Measurements from ENCODE around the gene ADCYAP1R1. TPM values are rescaled to one million over a fixed set of nuclear protein-coding genes. Genes with fewer than 3 reads are reported as not detected.

The ADCYAP1R1 gene
- total RNA-seq, 1 donor from 2014 or later, result 4.8 TPM

- DNase-seq (no peak), ATAC-seq (ENCODE audit: poor library complexity) (no peak)
- intact Hi-C loops (cut with DNase I), result loop anchor here (10.0 kb wide), 1 partner anchor 65 kb away; the partner anchor contains the start of gene GHRHR
These were observed 22.7 kb upstream of the ADCYAP1R1 start for GRCh38 chr7:31029251-31030042.

- ATAC-seq (ENCODE audit: poor library complexity) (no peak), DNase-seq (no peak)
- intact Hi-C loops (cut with DNase I), result no loop called here
These were observed 18.3 kb upstream of the ADCYAP1R1 start for GRCh38 chr7:31033674-31034300.

- DNase-seq (no peak), ATAC-seq (ENCODE audit: poor library complexity) (no peak)
- intact Hi-C loops (cut with DNase I), result no loop called here
These were observed 15.2 kb upstream of the ADCYAP1R1 start for GRCh38 chr7:31036924-31037323.

GRCh38 chr7:31043051-31043471, 9.0 kb upstream of the ADCYAP1R1 start:
- no peak for ATAC-seq (ENCODE audit: poor library complexity)
- DNase-seq, result no peak
- intact Hi-C loops (cut with DNase I), result no loop called here

- DNase-seq, result no peak
- no peak for ATAC-seq (ENCODE audit: poor library complexity)
- intact Hi-C loops (cut with DNase I), result no loop called here
These were observed 7.6 kb upstream of the ADCYAP1R1 start for GRCh38 chr7:31044529-31044928.

GRCh38 chr7:31046723-31047122, 5.4 kb upstream of the ADCYAP1R1 start:
- intact Hi-C loops (cut with DNase I), result no loop called here
- no peak for ATAC-seq (ENCODE audit: poor library complexity)
- DNase-seq, result no peak

GRCh38 chr7:31047313-31048146, 4.6 kb upstream of the ADCYAP1R1 start:
- intact Hi-C loops (cut with DNase I), result no loop called here
- no peak for DNase-seq

GRCh38 chr7:31049005-31049765, 2.9 kb upstream of the ADCYAP1R1 start:
- intact Hi-C loops (cut with DNase I), result no loop called here
- DNase-seq (no peak), ATAC-seq (ENCODE audit: poor library complexity) (no peak)

More at GRCh38 chr7:31047313-31048146, 4.6 kb upstream of the ADCYAP1R1 start:
- no peak for ATAC-seq (ENCODE audit: poor library complexity)

- no peak for DNase-seq
- no peak for ATAC-seq (ENCODE audit: poor library complexity)
- intact Hi-C loops (cut with DNase I), result no loop called here
These were observed 356 bp downstream of the ADCYAP1R1 start for GRCh38 chr7:31052487-31052840.

- DNase-seq (no peak), ATAC-seq (ENCODE audit: poor library complexity) (no peak)
- intact Hi-C loops (cut with DNase I), result no loop called here
These were observed 913 bp downstream of the ADCYAP1R1 start for GRCh38 chr7:31052841-31053601.

- ATAC-seq (ENCODE audit: poor library complexity) (no peak), DNase-seq (no peak)
- intact Hi-C loops (cut with DNase I), result no loop called here
These were observed 1.9 kb downstream of the ADCYAP1R1 start for GRCh38 chr7:31053986-31054385.

- no peak for DNase-seq
- ATAC-seq (ENCODE audit: poor library complexity), result no peak
- intact Hi-C loops (cut with DNase I), result no loop called here
These were observed 2.6 kb downstream of the ADCYAP1R1 start for GRCh38 chr7:31054608-31055278.

- ATAC-seq (ENCODE audit: poor library complexity), result no peak
- DNase-seq, result no peak
- intact Hi-C loops (cut with DNase I), result no loop called here
These were observed 3.4 kb downstream of the ADCYAP1R1 start for GRCh38 chr7:31055471-31055870.

- intact Hi-C loops (cut with DNase I), result no loop called here
- DNase-seq (no peak), ATAC-seq (ENCODE audit: poor library complexity) (no peak)
These were observed 4.8 kb downstream of the ADCYAP1R1 start for GRCh38 chr7:31056775-31057346.

GRCh38 chr7:31058122-31058521, 6.0 kb downstream of the ADCYAP1R1 start:
- intact Hi-C loops (cut with DNase I), result no loop called here
- ATAC-seq (ENCODE audit: poor library complexity), result no peak
- no peak for DNase-seq

GRCh38 chr7:31058688-31059087, 6.6 kb downstream of the ADCYAP1R1 start:
- ATAC-seq (ENCODE audit: poor library complexity) (no peak), DNase-seq (no peak)
- intact Hi-C loops (cut with DNase I), result no loop called here

GRCh38 chr7:31059551-31059950, 7.4 kb downstream of the ADCYAP1R1 start:
- intact Hi-C loops (cut with DNase I), result no loop called here
- DNase-seq (no peak), ATAC-seq (ENCODE audit: poor library complexity) (peak; percentile 10)
